Spleen (tissue), 11 donors: Measurements from ENCODE around the gene UTS2B. TPM values are rescaled to one million over a fixed set of nuclear protein-coding genes. Genes with fewer than 3 reads are reported as not detected.

Experiments
- DNase-seq: peaks from one replicate; pipeline ENCODE4 v3.0.0-alpha.2; 2020
- H3K27ac ChIP-seq, 8 donors: fragments of 200-600 bp; sonication (generic) in 7 of 8; 1 replicate in 4 of 8; 2 replicates in 4 of 8; pipeline versions ENCODE4 v1.5.0 to v1.8.0; 2016 to 2021; ENCODE audit warnings: inconsistent platforms in 4 of 8, mild to moderate bottlenecking in 4 of 8, moderate library complexity in 1 of 8
- H3K27me3 ChIP-seq, 7 donors: fragments of 200-600 bp; sonication (generic) in 6 of 7; replicated peaks in 1 of 7; 1 replicate in 4 of 7; 2 replicates in 3 of 7; pipeline versions ENCODE4 v1.5.0 to v1.8.0; 2016 to 2021; ENCODE audit warnings: inconsistent platforms in 3 of 7, mild to moderate bottlenecking in 1 of 7
- H3K36me3 ChIP-seq, 6 donors: fragments of 200-600 bp; sonication (generic) in 5 of 6; 1 replicate in 4 of 6; 2 replicates in 2 of 6; pipeline versions ENCODE4 v1.5.0 to v1.8.0; 2016 to 2021; ENCODE audit warnings: inconsistent platforms in 2 of 6
- H3K4me1 ChIP-seq, 6 donors: fragments of 200-600 bp; sonication (generic) in 5 of 6; 1 replicate in 3 of 6; 2 replicates in 3 of 6; pipeline versions ENCODE4 v1.5.0 to v1.8.0; 2016 to 2021; ENCODE audit warnings: inconsistent platforms in 3 of 6
- H3K4me3 ChIP-seq, 8 donors: fragments of 200-600 bp; sonication (generic) in 7 of 8; 1 replicate in 4 of 8; 2 replicates in 4 of 8; pipeline versions ENCODE4 v1.5.0 to v1.8.0; 2016 to 2021; ENCODE audit warnings: inconsistent platforms in 4 of 8, mild to moderate bottlenecking in 4 of 8, moderate library complexity in 2 of 8
- H3K9me3 ChIP-seq, 8 donors: fragments of 200-600 bp; sonication (generic) in 7 of 8; 1 replicate in 4 of 8; 2 replicates in 4 of 8; pipeline versions ENCODE4 v1.5.0 to v1.8.0; 2016 to 2021; ENCODE audit warnings: inconsistent platforms in 4 of 8
- POLR2A ChIP-seq, 3 donors: fragments of 450-650 bp; IDR thresholded peaks; one replicate each; pipeline ENCODE4 v1.5.1; 2017; ENCODE audit warnings: antibody characterized with exemption in 3 of 3, mild to moderate bottlenecking in 1 of 3
- POLR2AphosphoS5 ChIP-seq, 3 donors: sonication (generic); formaldehyde crosslinking; IDR thresholded peaks; one replicate each; pipeline ENCODE4 v1.5.1; 2017; ENCODE audit warnings: antibody characterized with exemption in 3 of 3
- WGBS, 5 donors: extraction: QIAGEN DNeasy Blood & Tissue Kit in 3 of 5; methylation state at CpG; one replicate each; pipeline versions ENCODE4 v1.1.5 to v1.1.7; 2013 to 2018; 5-methylcytosine and 5-hydroxymethylcytosine counted together
- intact Hi-C: fragments of 100-400 bp; cut with DNase I; formaldehyde crosslinking; loops from one replicate; pipeline ENCODE4 v1.15.0; 2023; ENCODE audit warnings: low total_unique reads
- polyA plus RNA-seq, 3 donors: library from polyadenylated mRNA; stranded (reverse); fragments of 200-250 nt; gene quantifications; one replicate each; pipeline ENCODE4 v1.2.1, GENCODE V29; 2013
- total RNA-seq, 7 donors: library from RNA; depleted of rRNA in 3 of 7; stranded (reverse); fragments of >200 nt in 3 of 7; fragmentation: NEBNext Ultra II Directional in 4 of 7; extraction: Animal tissue kit (Norgen Biotek cat#: 25700) in 4 of 7; gene quantifications; one replicate each; pipeline versions ENCODE4 v1.1.0 to v1.2.1, GENCODE V29; 2016 to 2021
- TF ChIP-seq, protein P1 (sequence below), 11 experiments: fragments of 200-600 bp in 7 of 11; fragments of 450-650 bp in 4 of 11; sonication (generic) in 4 of 11; IDR thresholded peaks in 8 of 11; conservative IDR thresholded peaks in 3 of 11; 1 replicate in 7 of 11; 2 replicates in 4 of 11; pipeline versions ENCODE4 v1.4.0 to v1.8.0; 2016 to 2021; ENCODE audit warnings: antibody characterized with exemption in 11 of 11, inconsistent platforms in 4 of 11, mild to moderate bottlenecking in 1 of 11
- donor health status: healthy with polysubstance abuse.
- donor health status: DM: no; HTN: no; CAD: no; lungs with moderate emphysema.
- donor health status: DM: no; HTN: no; CAD: no.
- donor health status: Bipolar disorder and iron deficiency.
- donor health status: healthy.
- donor health status: DM: no; HTN: no; CAD: no.
- donor health status: DM: yes; HTN: yes; CAD: no.

The UTS2B gene
- total and polyA plus RNA-seq, 10 donors = 0.20 to 3.2 (median 0.54) TPM; not detected in 1

DNA sequence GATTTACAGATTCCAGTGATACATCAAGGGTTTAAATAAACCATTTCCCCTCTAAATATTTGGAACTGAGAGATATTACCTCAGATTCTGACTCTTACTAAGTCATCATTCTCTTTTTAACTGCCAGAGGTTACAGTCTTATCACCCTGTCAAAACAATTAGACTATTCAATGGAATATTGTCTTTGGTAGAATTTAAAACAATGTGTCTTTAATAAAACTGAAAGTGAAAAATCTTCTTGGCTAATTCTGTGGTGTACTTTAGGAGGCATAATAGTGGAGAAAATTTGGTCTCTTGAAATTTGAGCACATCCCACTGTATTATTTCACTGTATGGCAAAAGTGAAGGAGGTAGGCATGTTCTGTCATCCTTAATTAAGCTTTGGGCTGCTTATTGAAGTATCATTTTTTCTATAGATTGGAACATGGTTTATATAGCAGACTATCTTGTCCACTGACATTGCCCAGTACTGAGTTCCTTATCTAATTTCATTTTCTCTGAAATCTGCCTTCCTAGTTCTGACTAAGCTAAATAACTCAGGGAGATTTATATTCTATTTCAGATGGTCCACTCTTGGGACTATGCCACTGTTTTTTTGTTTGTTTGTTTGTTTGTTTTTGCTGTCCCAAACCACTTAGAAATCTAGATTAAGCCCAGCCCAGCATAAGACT is 48.0 kb upstream of the UTS2B start:
- intact Hi-C loops = no loop called here
- Histone ChIP-seq H3K36me3 (peaks cover 0 to 66% (median 22%) of the 10 kb centered on the region in 6 donors), H3K27ac (peak overlapping the region in 3 of 8 donors; percentile 0 to 10 (median 9)), H3K4me3 (no peak overlapping the region), H3K27me3 (no peaks in the 10 kb centered on the region), H3K9me3 (no peaks in the 10 kb centered on the region), H3K4me1 (peaks cover 6 to 42% (median 27%) of the 10 kb centered on the region in 6 donors)
- TF ChIP-seq POLR2A (IDR thresholded peaks at IDR 0.05) = no peak
- TF ChIP-seq, protein P1, sequence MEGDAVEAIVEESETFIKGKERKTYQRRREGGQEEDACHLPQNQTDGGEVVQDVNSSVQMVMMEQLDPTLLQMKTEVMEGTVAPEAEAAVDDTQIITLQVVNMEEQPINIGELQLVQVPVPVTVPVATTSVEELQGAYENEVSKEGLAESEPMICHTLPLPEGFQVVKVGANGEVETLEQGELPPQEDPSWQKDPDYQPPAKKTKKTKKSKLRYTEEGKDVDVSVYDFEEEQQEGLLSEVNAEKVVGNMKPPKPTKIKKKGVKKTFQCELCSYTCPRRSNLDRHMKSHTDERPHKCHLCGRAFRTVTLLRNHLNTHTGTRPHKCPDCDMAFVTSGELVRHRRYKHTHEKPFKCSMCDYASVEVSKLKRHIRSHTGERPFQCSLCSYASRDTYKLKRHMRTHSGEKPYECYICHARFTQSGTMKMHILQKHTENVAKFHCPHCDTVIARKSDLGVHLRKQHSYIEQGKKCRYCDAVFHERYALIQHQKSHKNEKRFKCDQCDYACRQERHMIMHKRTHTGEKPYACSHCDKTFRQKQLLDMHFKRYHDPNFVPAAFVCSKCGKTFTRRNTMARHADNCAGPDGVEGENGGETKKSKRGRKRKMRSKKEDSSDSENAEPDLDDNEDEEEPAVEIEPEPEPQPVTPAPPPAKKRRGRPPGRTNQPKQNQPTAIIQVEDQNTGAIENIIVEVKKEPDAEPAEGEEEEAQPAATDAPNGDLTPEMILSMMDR (IDR thresholded peaks at IDR 0.05 in 8 of 11, conservative IDR thresholded peaks at IDR 0.05 in 3 of 11) = no peak
- no peak for TF ChIP-seq POLR2AphosphoS5 (IDR thresholded peaks at IDR 0.05)
- no peak for DNase-seq

DNA sequence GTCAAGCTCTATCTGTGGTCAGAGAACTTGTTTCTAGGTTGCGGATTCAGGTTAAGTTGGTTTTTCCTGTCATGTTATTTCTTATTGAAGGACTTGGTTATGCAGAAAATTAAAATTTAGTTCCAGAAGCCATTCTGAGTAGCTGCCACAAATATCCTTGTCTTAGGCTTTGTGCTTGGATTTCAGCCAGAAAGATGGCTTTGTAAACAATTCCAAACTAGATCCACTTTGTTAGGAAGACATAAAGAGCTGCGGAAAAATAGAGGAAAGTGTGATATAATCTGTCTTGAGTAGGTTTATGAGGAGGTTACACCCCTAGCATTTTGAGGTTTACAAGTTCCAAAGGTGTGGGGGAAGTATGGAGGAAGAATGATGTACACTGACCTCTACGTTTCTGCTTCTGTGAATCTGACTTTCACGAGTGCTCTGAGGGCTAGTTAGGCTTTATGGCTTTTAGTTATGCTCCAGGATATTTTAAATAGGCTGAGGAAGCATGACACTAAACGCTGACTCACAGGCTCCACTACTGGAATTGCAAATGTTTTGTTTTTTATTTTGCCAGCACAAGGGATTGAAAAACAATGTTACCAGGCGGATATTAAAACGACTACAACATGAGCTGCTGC is 46.3 kb upstream of the UTS2B start:
- no peaks in the 10 kb centered on the region for H3K9me3 ChIP-seq
- WGBS, 5 donors = 73 to 85% (median 78%) methylated on average over 7 of the region's 7 CpGs
- peak overlapping the region in 4 of 8 donors; percentile 5 to 45 (median 28) for H3K27ac ChIP-seq
- no peak for DNase-seq
- peaks cover 6 to 41% (median 30%) of the 10 kb centered on the region in 6 donors for H3K4me1 ChIP-seq
- no peak for TF ChIP-seq POLR2AphosphoS5 (IDR thresholded peaks at IDR 0.05)
- TF ChIP-seq, protein P1 (IDR thresholded peaks at IDR 0.05 in 8 of 11, conservative IDR thresholded peaks at IDR 0.05 in 3 of 11) = no peak
- no peak for TF ChIP-seq POLR2A (IDR thresholded peaks at IDR 0.05)
- intact Hi-C loops = no loop called here
- H3K36me3 ChIP-seq = peaks cover 0 to 58% (median 20%) of the 10 kb centered on the region in 6 donors
- H3K4me3 ChIP-seq = no peak overlapping the region
- no peaks in the 10 kb centered on the region for H3K27me3 ChIP-seq

DNA sequence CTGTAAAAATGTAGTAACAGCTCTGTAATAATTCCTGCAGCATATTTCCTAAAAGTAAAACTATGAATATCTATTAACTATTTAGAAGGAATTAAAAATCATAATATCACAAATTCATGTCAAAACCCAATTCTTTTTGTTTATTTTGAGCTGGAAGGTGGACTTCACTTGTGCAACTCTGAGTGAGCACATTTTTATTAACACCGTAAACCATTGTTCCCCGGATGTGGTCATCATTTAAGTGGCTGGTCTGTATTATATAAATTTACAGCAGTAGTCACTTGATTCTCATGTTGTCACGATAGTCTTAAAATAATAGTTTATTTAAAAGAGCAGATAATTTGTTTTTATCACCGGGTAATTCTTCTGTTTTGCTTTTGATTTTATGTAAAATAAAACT is 43.0 kb upstream of the UTS2B start:
- intact Hi-C loops = no loop called here
- WGBS, 5 donors = 78 to 97% (median 87%) methylated on average over 4 of the region's 4 CpGs
- H3K27ac ChIP-seq = no peak overlapping the region

More for the DNA sequence above, 43.0 kb upstream of the UTS2B start:
- Histone ChIP-seq H3K9me3 (no peaks in the 10 kb centered on the region), H3K27me3 (no peaks in the 10 kb centered on the region), H3K4me3 (no peak overlapping the region), H3K36me3 (peaks cover 0 to 69% (median 14%) of the 10 kb centered on the region in 6 donors), H3K4me1 (peaks cover 4 to 32% (median 22%) of the 10 kb centered on the region in 6 donors)
- no peak for TF ChIP-seq POLR2A (IDR thresholded peaks at IDR 0.05)
- no peak for TF ChIP-seq POLR2AphosphoS5 (IDR thresholded peaks at IDR 0.05)
- TF ChIP-seq, protein P1 (IDR thresholded peaks at IDR 0.05 in 8 of 11, conservative IDR thresholded peaks at IDR 0.05 in 3 of 11) = no peak
- DNase-seq = no peak
